Nephron progenitor cell (in vitro differentiated cells): Measurements from ENCODE around the gene IMPACT.

ENCODE experiments used
- DNase-seq: peaks from one replicate; pipeline ENCODE4 v3.0.0; 2021
- H3K27ac Mint-ChIP-seq: 2 replicates; pipeline ENCODE4 v1.8.0; 2021; ENCODE audit warnings: mild to moderate bottlenecking, moderate library complexity, mixed read lengths
- H3K27me3 Mint-ChIP-seq: 2 replicates; pipeline ENCODE4 v1.8.0; 2021; ENCODE audit warnings: mild to moderate bottlenecking, low read depth, mixed read lengths; ENCODE audit not compliant: poor library complexity
- H3K36me3 Mint-ChIP-seq: 2 replicates; pipeline ENCODE4 v1.8.0; 2021; ENCODE audit warnings: low read depth, mixed read lengths
- H3K4me1 Mint-ChIP-seq: 2 replicates; pipeline ENCODE4 v1.8.0; 2021; ENCODE audit warnings: mixed read lengths
- H3K4me3 Mint-ChIP-seq: 2 replicates; pipeline ENCODE4 v1.8.0; 2021; ENCODE audit warnings: mild to moderate bottlenecking, moderate library complexity, mixed read lengths
- H3K9me3 Mint-ChIP-seq: 2 replicates; pipeline ENCODE4 v1.8.0; 2021; ENCODE audit warnings: mild to moderate bottlenecking, moderate library complexity, mixed read lengths
- TF ChIP-seq, protein P1 (sequence below): fragments of 200-600 bp; sonication (generic); IDR thresholded peaks from 2 replicates; pipeline ENCODE4 v1.5.0; 2021; ENCODE audit warnings: antibody characterized with exemption

Gene IMPACT

DNA sequence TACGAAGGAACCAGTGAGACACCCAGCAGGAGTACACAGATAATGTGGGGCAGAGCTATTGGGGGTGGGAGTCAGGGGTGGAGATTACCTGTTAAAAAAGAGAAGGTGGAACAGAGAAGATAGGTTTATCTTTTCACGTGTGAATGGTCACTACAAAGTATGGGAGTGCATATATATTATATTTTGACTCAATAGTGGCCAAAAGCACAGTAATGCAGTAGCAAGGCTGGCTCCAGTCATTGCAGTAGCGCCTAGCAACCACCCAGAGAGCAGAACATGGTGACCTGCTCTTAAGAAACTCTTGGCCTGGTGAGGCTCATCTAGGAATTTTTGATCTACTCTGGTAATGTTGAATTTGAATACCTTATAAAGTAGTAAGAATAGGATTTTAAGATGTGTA lies 1.0 kb downstream of the IMPACT start:
- H3K9me3 Mint-ChIP-seq, result no peaks in the 10 kb centered on the region
- DNase-seq, result peak; percentile 2
- H3K27ac Mint-ChIP-seq, result peak overlapping the region; percentile 99
- peak overlapping the region; percentile 97 for H3K4me3 Mint-ChIP-seq
- peaks cover 6% of the 10 kb centered on the region for H3K27me3 Mint-ChIP-seq
- TF ChIP-seq, protein P1, sequence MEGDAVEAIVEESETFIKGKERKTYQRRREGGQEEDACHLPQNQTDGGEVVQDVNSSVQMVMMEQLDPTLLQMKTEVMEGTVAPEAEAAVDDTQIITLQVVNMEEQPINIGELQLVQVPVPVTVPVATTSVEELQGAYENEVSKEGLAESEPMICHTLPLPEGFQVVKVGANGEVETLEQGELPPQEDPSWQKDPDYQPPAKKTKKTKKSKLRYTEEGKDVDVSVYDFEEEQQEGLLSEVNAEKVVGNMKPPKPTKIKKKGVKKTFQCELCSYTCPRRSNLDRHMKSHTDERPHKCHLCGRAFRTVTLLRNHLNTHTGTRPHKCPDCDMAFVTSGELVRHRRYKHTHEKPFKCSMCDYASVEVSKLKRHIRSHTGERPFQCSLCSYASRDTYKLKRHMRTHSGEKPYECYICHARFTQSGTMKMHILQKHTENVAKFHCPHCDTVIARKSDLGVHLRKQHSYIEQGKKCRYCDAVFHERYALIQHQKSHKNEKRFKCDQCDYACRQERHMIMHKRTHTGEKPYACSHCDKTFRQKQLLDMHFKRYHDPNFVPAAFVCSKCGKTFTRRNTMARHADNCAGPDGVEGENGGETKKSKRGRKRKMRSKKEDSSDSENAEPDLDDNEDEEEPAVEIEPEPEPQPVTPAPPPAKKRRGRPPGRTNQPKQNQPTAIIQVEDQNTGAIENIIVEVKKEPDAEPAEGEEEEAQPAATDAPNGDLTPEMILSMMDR, result no peak
- H3K36me3 Mint-ChIP-seq, result peaks cover 27% of the 10 kb centered on the region
- peaks cover 36% of the 10 kb centered on the region for H3K4me1 Mint-ChIP-seq

GRCh38 chr18:24428709-24429108 lies 2.2 kb downstream of the IMPACT start:
- peak overlapping the region; percentile 97 for H3K4me3 Mint-ChIP-seq
- TF ChIP-seq, protein P1, result no peak
- H3K36me3 Mint-ChIP-seq, result peaks cover 34% of the 10 kb centered on the region
- no peaks in the 10 kb centered on the region for H3K9me3 Mint-ChIP-seq
- peaks cover 6% of the 10 kb centered on the region for H3K27me3 Mint-ChIP-seq
- DNase-seq, result no peak
- H3K27ac Mint-ChIP-seq, result no peak overlapping the region
- H3K4me1 Mint-ChIP-seq, result peaks cover 36% of the 10 kb centered on the region

DNA sequence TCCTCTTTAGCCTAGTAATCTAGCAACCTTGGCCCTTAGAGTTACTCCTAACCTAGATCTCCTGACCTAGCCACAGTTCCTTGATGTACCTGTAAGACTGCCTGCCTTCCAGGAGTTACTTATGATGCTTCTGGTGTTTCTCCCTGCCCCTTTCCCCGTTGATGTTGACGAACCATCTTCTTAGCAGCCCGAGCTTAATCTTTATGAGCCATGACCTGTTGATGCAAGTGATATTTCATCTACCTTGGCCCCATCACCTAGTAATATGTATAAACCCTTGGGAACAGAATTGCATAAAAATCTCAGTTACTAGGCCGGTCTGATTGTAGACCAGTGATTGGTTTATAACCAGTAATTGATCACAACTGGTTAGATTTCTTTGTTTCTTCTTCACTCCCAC lies 2.7 kb downstream of the IMPACT start:
- TF ChIP-seq, protein P1, result no peak
- Mint-ChIP-seq H3K4me1 (peaks cover 36% of the 10 kb centered on the region), H3K9me3 (no peaks in the 10 kb centered on the region), H3K36me3 (peaks cover 38% of the 10 kb centered on the region), H3K27ac (peak overlapping the region; percentile 9), H3K27me3 (peaks cover 6% of the 10 kb centered on the region), H3K4me3 (peak overlapping the region; percentile 24)
- DNase-seq, result no peak

- TF ChIP-seq, protein P1, result no peak
- no peak for DNase-seq
- Mint-ChIP-seq H3K4me3 (no peak overlapping the region), H3K36me3 (peaks cover 66% of the 10 kb centered on the region), H3K27ac (no peak overlapping the region), H3K9me3 (no peaks in the 10 kb centered on the region), H3K4me1 (peaks cover 19% of the 10 kb centered on the region), H3K27me3 (no peaks in the 10 kb centered on the region)
Observed at GRCh38 chr18:24432618-24433017, 6.1 kb downstream of the IMPACT start.

DNA sequence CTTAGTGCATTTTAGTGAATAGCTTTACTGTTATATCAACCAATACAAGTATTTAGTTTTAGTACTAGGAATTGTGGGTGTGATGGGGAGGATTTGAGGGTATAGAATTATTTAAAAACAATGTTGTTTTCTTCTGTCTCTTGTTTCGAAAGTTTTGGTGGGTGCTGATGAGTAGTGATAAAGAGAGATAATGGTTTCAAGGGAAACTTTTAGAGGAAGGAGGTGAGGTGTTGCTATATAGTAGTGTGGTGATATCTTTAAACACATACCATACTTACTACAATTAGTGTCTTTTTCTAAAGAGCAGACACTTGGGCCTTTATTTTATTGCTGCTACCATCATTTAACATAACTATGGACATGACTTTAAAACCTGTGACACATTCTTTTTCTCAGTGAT lies 10.5 kb downstream of the IMPACT start:
- Mint-ChIP-seq H3K4me1 (no peaks in the 10 kb centered on the region), H3K4me3 (no peak overlapping the region), H3K9me3 (no peaks in the 10 kb centered on the region), H3K27me3 (no peaks in the 10 kb centered on the region), H3K36me3 (peaks cover 85% of the 10 kb centered on the region), H3K27ac (peak overlapping the region; percentile 34)
- no peak for DNase-seq
- TF ChIP-seq, protein P1, result no peak

DNA sequence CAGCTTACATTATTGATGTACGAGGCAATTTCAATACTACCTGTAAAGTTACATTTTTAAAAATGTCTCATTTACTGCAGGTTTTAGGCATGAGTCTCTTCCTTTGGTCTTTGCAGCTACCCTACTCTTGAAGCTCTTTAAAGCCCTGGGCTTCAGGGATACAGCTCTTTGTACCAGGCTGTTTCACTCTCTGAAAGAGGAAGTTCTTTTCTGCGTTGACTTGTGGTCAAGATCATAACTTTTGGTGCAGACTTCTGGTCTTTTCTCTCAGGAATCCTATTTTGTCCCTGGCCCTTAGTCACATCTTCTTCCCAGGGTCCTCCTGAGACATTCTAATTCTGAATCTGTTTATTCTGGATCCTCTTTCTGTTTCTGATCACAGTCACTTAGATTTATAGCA lies 17.4 kb downstream of the IMPACT start:
- TF ChIP-seq, protein P1, result no peak
- Mint-ChIP-seq H3K9me3 (no peaks in the 10 kb centered on the region), H3K27me3 (no peaks in the 10 kb centered on the region), H3K27ac (no peak overlapping the region), H3K36me3 (peaks cover 81% of the 10 kb centered on the region), H3K4me3 (no peak overlapping the region), H3K4me1 (no peaks in the 10 kb centered on the region)
- no peak for DNase-seq
